PC-3 (cell line): ENCODE data around the gene PCED1B.

Experiments used
- EZH2 ChIP-seq: fragments of 300-600 bp; sonication (generic); IDR thresholded peaks from one replicate; pipeline ENCODE4 v1.6.1; 2017; ENCODE audit warnings: antibody characterized with exemption, mild to moderate bottlenecking, low read length; ENCODE audit not compliant: unreplicated experiment
- EZH2phosphoT487 ChIP-seq: fragments of 300-600 bp; sonication (generic); IDR thresholded peaks from 2 replicates; pipeline ENCODE4 v1.6.1; 2018; ENCODE audit warnings: mild to moderate bottlenecking, antibody characterized with exemption, low read length, borderline replicate concordance
- TF ChIP-seq, protein P1 (sequence below): fragments of 300-600 bp; sonication (generic); conservative IDR thresholded peaks from 2 replicates; pipeline ENCODE4 v1.5.1; 2017; ENCODE audit warnings: antibody characterized with exemption, low read depth, mild to moderate bottlenecking, low read length

DNA sequence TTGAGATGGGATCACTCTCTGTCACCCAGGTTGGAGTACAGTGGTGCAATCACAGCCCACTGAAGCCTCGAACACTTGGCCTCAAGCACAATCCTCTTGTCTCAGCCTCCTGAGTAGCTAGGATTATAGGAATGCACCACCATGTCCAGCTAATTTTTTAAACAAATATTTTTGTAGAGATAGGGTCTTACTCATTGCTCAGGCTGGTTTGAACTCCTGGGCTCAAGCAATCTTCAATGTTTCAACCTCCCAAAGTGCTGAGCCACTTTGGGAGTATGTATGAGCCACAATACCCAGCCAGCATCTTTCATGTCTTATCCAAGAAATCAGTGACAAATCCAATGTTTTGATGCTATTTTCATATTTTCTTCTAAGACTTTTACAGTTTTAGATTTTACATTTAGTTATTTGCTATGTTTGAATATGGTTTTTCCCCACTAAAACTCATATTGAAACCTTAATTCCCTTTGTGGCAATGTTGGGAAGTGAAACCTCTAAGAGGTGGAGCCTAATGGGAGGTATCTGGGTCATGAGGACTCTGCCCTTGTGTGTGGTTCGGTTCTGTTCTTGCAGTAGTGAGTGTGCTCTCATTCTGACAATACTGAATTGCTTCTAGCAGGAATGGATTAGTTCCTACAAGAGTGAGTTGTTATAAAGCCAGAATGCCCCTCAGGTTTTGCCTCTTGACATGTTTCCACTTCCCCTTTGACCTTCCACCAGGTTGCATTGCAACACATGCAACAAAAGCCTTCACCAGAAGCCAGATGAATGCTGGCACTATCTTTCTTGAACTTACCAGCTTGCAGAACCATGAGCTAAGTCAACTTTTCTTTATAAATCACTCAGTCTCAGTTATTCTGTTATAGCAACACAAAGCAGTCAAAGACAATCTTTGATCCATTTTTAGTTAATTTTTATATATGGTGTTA lies 81.2 kb downstream of the PCED1B start:
- TF ChIP-seq, protein P1, sequence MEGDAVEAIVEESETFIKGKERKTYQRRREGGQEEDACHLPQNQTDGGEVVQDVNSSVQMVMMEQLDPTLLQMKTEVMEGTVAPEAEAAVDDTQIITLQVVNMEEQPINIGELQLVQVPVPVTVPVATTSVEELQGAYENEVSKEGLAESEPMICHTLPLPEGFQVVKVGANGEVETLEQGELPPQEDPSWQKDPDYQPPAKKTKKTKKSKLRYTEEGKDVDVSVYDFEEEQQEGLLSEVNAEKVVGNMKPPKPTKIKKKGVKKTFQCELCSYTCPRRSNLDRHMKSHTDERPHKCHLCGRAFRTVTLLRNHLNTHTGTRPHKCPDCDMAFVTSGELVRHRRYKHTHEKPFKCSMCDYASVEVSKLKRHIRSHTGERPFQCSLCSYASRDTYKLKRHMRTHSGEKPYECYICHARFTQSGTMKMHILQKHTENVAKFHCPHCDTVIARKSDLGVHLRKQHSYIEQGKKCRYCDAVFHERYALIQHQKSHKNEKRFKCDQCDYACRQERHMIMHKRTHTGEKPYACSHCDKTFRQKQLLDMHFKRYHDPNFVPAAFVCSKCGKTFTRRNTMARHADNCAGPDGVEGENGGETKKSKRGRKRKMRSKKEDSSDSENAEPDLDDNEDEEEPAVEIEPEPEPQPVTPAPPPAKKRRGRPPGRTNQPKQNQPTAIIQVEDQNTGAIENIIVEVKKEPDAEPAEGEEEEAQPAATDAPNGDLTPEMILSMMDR, result no peak
- no peak for TF ChIP-seq EZH2phosphoT487
- no peak for TF ChIP-seq EZH2
